GM19397 (cell line): Measurements from ENCODE around the gene RGR.

Experiments used
- ATAC-seq: cut with Tn5 transposase; IDR thresholded peaks from one replicate; pipeline ENCODE4 v1.9.1; 2021; ENCODE audit warnings: mild to moderate bottlenecking, moderate library complexity; ENCODE audit not compliant: unreplicated experiment

RGR gene

GRCh38 chr10:84293171-84293570 is 48.3 kb downstream of the RGR start:
- ATAC-seq: no peak

DNA sequence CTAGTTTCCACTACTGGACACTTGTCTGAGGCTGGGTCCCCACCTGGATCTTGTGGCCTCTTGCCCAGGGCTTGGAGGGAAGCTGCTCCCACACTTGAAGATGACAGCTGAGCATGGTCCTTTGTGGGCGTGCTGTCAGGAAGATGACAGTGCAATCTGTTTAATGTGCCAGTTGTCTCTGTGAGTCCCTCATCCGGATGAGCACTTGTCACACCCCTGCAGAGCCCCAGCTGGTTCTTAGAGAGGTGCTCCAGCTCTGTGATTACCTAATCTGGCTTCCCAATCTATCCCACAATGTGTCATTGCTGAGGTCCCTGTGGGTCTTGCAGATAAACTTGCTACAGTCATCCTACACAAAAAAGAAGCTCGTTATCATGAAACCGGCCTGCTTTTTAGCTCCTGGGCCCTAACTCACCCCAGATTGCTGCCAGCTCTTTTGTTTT is 48.7 kb downstream of the RGR start:
- no peak for ATAC-seq

DNA sequence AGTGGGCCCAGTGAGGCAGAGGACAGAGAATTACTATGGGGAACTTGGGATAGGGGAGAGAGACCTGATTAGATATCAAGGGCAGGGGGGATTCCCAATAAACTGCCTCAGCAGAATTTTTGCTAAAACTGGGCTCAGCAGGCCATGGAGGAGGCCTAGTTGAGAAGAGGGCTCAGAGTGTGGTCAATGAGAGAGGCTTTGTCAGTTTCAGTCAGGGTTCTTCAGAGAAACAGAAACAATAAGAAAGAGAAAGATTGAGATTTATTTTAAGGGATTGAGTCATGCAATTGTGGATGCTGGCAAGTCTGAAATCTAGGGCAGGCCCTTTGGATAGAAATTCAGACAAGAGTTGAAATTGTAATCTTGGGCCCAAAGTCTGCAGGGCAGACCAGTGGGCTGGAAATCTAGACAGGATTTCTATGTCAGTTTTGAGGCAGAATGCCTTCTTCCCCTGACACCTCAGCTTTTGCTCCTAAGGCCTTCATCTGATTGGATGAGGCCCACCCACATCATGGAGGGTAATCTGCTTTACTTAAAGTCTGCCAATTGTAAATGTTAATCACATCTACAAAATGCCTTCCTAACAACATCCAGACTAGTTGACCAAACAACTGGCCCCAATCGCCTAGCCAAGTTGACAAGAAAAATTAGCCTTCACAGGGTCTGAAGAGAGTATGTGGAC is 50.1 kb downstream of the RGR start:
- no peak for ATAC-seq

DNA sequence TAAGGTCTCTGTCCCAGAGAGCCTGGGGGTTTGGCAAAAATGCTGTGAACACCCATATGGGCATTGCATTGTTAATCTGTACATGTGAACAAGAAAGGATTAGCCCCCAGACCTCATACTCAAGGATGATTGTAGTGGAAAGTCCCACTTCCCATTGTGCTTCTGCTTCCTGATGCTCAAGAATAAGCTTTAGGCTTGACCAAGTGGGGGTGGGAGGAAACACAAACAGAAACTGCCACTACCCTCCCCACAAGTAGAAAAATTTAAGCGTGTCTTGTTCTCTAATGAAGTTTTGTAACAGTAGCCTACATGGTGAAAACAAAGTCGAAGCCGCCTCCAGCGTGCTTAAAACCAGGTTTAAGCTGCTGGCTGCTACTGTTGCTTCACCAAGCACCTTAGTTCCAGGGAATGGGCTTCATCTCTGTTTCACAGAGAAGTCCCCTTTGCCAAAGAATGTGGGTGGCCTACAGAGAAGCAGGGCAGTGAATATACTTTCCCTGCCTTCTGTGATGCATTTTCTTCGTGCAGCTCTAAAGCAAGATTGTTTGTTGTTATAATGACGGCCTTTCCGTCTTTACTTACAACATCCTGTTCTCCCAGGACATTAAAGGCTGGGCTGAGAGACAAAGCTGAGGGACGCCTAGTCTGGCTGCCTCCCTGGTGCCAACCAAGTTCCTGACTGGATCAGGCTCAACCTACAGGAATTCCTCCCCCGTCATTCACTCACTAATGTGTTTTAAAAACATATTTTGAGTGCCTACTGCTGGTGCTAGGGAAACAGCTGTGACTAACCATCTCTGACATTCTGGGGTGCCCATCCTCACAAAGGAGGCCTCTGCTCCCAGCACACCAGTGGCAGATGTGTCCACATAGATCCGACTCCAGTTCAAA is 51.5 kb downstream of the RGR start:
- ATAC-seq: no peak

GRCh38 chr10:84298057-84298456 is 53.2 kb downstream of the RGR start:
- ATAC-seq: no peak

DNA sequence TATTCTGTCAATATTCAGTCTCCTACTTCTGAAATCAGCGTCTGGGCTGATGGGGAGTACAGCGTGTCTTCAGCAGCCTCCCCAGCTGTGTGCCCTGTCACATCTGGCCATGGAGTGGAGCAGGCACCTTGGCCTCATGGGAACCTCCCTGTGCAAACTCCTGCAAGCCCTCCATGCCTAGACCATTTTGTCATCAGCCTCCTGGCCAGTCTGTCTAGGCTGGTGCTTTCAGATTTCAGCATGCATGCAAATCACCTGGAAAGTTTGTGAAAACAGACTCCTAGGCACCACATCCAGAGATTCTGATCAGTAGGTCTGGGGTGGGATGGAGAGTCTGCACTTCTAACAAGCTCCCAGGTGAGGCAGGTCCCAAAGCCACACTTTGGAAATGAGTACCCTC is 57.4 kb downstream of the RGR start:
- no peak for ATAC-seq

GRCh38 chr10:84306751-84307384 is 62.0 kb downstream of the RGR start:
- ATAC-seq: no peak

DNA sequence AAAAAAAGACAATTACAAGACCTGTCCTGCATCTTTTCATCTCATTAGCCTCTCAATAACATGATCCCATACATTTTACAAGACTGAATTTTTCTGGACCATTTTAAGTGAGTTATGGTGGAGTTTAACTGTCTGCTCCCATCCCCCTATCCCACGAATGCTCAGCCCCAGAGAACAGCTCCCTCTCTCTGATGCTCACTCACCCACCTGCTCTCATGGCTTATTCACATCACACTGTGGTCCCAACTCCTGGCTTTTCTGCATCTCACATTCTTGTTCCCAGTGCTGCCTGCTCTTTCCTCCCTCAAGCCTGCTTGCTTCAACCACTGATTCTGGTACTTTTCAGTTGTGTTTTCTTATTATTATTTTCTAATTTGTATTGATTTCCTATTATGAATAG is 63.2 kb downstream of the RGR start:
- no peak for ATAC-seq

DNA sequence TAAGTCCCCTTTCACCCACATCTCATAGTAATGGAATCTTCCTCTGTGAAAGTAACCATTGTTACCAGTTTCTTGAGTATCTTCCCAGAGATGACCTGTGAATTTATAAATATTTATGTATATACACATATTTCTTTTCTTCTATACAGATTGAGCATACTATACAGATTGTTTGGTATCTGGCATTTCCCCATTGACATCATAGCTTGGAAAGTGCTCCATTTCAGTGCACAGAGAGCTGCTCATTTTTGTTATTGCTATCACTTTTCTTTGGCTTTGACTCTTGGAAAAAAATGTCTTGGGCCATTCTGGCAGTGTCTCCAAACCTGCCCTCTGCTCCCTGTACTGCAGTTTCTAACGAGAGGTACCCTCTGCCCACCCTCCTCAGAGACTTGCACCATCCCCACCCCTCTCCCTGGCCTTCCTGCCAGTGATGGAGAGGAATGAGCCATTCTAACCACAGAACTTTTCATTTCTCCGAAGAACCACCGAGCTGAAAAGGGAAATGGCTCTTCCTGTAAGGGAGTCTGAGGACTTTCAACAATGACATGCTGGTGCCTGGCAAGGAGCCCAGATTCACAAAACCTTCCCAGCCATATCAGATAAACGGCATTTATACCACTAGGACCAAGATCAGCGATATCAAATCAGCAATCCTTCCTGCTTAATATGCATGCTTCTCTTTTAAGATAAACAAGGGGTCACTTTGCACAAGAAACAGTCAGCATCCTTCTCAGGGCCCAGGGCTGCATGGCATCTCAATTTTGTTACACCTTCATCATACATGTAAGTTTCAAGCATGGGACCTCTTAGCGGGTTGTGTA is 63.8 kb downstream of the RGR start:
- no peak for ATAC-seq
